ENCODE results near the gene NLGN1.
"Not testable (repeated sequence)": the region's sequence is repeated elsewhere in the genome, so short reads cannot be mapped to it uniquely, and the experiment has no call there.

The NLGN1 gene

DNA sequence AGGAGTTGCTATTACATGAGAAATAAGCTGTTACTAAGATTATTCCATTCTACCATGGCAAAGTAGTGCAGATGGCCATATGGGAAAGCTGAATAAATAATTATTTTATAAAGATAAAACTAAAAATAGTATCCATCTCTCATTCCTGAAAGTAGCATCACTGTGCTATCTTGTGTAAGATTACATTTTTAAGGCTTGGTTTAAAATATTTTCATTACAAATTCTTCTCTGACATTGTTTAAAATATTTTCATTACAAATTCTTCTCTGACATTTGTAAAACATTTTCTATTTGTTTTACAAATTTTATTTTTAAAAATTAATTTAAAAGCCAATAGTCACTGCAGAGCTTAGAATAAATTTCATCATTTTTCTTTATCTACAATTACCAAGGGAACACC is 796.1 kb downstream of the NLGN1 start:
- DNase-seq: no peak

DNA sequence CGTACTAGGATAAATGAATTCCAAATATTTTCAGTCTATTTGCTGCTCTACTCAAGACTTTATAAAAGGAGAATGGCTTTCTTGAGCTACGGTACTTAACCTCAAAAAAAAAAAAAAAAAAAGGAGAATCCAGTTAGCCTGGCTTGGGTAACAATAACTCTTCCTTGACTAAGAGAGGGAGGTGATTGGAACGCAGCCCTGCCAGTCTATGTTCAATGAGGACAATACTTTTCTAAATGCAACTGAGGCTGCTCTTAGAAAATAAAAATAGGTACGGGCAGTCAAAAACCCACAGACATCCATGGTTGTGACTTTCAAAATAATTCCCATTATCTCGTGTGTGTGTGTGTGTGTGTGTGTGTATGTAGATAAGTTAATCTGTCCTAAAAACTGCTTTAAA is 799.9 kb downstream of the NLGN1 start:
- DNase-seq: no peak

DNA sequence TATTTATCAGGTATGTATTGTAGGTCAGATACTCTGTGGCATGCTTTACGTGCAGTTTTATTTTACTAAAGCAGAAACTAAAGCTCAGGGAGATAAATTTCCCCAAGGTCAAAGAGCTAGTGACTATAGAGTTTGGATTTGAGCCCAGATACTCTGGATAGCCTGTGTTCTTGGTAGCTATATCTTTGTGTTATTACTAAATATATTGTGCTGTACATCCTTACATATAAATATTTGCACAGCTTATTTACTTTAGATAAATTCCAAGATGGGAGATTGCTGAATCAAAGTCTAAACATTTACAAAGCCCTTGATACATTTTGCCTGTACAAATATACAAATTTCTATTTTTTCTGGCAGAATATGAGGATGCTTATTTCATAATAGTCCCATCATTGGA is 800.7 kb downstream of the NLGN1 start:
- no peak for DNase-seq

DNA sequence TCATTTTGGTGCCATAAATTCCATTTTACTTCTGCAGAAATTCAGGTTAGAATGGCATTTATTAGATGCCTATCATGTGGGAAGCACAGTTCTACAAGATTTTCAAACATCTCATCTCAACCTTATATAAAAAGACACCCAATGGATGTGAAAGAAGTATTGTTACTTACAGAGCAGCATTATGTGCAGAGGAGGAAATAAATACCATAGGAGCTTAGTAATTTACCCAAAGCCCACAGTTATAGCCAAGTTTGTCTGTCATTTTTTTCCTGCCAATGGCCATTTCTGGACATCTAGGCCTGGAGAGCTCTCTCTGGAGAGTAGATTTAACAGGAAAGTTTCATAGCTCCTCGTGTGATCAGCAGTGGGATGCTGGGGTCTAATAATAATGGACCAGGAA is 802.2 kb downstream of the NLGN1 start:
- no peak for DNase-seq

DNA sequence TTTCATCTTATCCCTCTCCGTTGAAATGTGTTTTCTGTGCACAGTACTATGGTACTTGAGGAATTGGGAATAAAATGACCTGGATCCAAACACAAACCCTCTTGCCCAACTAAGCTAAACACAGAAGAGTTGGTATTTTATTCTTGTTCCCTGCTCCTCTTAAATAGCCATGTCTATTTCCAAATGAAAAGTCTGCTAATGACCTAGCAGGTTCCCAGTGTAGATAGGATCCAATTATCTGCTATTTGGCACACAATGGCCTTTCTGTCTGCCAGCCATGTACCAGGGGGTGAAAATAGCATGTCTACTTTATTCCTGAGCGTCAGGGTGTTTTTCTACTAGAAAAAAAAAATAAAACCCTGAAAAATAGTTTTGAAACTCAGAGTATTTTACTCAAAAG is 804.6 kb downstream of the NLGN1 start:
- no peak for DNase-seq

DNA sequence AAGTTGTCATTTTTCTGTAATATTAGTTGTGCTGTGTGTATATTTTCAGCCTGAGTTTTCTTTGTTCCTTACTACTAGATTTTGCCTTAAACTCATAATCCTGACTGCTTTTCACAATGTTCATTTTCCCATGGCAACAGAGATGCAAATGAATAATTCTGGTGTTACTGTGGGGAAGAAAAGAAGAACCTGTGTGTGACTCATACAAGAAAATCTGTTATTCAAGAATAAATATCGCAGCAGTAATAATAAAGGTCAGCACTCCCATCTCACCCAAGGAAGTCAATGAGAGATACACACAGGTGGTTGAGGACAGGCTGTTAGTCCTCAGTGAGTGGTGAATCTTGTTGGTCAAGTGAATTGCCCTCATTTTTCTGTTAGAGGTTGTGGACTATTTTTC is 805.0 kb downstream of the NLGN1 start:
- DNase-seq: no peak

DNA sequence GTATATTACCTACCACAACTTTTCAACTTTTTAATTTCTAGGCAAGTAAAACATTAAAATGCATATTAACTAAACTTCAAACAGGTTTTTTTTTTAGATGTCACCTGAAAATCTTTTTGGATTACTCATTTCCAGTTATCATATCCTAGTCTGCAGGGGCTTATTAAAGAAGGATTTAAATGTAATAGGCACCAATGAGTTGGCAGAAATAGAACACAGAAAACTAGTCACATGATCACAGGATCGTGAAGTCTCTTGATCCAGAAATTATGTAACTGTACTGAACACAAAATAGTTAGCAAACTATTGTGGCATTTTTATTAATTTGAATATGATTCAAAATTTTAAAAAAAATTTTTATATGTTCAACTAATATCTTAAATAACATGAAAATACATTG is 807.2 kb downstream of the NLGN1 start:
- no peak for DNase-seq

DNA sequence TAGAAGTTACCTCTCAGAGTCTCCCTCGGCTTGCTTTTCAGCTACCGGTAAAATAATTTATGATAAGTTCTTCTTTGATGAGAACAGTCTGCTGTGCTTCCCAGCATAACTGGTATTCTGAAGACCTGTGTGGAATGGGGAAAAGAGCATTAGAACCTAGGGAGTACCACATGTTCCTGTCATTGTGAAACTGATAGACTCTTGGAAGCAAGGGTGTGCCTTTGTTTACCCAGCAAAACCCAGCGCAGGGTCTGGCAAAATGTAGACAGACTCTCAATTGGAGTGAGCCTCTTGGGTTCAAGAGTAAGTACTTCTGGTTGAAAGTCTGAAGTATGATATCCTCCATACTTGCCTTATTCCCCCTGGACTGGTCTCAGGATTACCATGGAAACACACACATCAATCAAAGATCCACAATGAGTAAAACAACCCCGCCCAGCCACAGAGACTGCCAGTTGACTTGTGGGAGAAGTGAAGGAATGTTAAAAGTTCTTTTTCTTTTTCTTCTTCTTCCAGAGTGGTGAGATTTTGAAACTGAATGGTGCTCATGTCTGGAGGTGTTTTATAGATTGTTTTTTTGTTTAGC is 809.2 kb downstream of the NLGN1 start:
- no peak for DNase-seq

DNA sequence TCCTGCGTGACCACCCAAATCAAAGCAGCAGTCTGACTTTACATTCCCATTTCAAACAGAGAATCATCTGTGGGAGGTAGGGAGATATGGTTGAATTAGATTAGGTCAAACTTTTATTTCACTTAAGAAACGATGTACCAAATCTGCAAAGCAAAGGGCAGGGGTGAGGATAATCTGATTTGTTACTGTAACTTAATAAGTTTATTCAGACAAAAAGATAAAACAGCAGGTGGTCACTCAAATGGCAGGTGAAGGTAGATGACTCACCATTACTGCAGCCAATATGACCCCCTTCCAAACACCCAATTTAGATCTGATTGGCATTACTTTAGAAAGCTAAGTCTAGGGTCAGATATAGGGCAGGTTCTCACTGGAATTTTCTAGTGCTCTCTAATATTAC is 810.6 kb downstream of the NLGN1 start:
- no peak for DNase-seq

DNA sequence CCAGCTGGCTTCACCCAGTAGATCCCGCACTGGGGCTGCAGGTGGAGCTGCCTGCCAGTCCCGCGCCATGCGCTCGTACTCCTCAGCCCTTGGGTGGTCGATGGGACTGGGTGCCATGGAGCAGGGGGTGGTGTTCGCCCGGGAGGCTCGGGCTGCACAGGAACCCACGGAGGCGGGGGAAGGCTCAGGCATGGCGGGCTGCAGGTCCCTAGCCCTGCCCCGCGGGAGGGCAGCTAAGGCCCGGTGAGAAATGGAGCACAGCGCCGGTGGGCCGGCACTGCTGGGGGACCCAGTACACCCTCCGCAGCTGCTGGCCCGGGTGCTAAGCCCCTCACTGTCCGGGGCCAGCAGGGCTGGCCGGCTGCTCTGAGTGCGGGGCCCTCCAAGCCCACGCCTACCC is 814.4 kb downstream of the NLGN1 start:
- DNase-seq: not testable (repeated sequence)

DNA sequence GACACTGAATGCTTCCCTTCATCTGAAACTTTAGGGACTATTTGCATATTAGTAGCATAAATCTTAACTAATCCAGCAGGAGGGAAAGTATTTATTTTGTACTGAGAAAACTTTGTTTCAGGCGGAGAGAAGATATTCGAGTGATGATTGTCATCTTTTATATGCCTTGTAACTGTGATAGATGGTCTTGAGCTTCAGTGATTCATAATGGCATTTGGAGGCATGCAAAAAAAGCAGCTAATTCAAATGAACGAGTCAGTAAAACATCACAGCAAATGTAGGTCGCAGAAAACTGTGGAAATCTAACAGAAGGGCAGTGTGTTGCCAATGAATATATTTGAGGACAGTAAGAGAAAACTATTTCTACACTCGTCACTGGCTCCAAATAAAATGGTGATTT is 817.9 kb downstream of the NLGN1 start:
- DNase-seq: no peak

DNA sequence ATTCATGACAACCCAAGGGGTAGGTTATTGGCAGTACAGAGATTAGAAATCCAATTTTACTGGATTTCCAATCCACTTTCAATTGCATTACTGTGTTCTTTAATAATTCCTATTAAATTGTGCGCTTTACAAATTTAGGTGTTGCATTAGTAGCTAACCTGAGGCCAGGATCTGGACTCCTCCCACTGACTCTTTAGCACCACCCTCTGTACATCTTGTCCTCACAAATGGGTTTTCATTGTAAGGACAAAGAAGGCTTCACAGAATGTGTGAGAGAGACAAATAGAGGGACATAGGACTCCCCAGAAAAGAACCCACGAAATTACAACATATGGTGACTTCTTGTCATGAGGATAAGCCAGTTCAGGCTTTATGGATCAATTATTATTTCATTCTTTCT is 818.5 kb downstream of the NLGN1 start:
- no peak for DNase-seq

DNA sequence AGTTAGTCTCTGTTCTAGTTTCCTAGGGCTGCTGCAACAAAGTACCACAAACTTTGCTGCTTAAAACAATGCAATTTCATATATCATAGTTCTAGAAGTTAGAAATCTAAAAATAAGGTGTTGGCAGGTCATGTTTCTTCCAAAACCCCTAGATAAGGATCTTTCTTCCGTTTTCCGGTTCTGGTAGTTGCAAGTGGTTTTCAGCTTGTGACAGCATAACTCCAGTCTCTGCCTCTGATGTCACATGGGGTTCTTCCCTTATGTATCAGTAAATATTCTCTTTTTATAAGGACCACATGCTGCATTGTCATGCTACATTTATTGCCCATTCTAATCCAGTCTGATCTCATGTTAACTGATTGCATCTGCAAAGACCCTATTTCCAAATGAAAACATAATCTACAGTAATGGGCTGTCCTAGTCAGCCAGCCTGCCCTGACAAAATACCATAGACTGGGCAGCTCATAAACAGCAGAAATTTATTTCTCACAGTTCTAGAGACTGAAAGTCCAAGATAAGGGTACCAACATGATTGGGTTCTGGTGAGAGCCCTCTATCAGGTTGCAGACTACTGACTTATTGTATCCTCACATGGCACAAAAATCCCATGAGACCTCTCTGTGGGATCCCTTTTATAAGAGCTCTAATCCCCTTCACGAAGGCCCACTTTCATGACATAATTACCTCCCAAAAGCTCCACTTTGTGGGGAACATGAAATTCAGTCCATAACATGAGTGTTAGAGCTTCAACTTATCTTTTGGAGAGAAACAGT is 819.6 kb downstream of the NLGN1 start:
- DNase-seq: no peak

DNA sequence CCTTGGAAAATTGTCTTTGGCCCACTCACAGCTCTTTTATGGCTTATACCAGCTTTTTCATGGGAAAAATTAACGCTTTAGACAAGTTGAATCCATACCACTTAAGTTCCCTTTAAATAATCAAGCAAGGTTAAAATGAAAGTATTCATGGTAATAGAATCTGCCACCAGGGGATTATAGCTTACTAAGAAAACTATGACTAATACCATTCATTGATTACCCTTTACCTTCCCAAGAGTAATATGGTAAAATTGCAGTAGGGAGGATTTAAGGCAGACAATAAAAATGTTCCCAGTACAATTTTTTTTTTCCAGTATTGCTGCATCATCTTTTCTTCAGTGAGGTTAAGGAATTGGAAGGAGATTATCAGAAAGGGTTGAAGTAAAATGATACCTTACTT is 820.5 kb downstream of the NLGN1 start:
- DNase-seq: no peak

DNA sequence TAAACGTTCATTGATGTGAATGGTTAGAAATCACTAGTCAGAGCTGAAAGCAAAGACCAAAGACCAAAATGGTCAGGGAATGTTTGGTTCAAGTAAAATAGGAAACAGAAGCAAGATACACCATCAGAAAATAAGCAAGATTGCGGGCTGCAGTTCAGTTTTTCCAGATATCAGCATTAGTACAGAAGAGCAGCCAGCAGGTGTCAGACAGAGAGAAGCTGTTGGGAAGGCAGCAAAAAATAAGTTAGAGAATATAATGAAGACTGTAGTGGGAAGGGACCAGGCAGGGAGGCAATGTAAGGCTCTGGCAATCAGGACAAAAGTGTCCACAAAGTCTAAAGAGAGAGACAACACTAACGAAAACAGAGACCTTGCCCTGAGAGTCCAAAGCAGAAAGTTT is 822.2 kb downstream of the NLGN1 start:
- no peak for DNase-seq

DNA sequence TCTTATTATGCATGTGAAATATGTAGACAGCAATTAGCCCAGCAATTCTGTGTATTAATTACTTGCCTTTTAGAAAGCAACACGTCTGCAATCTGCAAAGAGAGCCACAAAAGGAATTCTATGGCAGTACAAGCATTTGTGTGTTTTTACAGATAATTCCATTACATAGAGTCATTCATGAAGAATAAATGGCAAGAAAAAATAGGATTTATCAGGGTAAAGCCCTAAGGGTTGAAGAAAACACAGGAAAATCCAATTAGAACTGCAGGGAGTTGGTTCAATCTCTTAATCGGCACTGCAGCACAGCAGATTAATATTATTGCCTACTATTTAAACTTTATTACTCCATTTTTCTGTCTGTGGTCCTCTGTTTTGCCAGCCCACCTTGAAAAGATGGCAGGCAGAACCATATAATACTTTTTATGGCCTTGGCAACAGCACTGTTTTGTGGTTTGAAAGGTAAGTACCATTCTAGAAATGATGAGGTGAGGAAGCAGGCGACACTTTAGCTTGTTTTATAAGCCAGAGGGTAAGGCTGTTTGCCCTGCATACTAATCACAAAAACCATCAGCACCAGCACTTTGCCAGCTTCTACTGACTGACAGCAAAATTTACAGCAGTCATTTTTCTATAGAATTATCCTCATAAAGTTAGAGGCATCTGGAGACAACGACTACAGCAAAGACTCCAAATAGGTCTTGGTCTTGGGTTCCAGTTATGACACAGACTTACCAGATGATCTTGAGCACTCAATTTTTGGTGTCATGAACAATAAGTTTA is 823.4 kb downstream of the NLGN1 start:
- no peak for DNase-seq

DNA sequence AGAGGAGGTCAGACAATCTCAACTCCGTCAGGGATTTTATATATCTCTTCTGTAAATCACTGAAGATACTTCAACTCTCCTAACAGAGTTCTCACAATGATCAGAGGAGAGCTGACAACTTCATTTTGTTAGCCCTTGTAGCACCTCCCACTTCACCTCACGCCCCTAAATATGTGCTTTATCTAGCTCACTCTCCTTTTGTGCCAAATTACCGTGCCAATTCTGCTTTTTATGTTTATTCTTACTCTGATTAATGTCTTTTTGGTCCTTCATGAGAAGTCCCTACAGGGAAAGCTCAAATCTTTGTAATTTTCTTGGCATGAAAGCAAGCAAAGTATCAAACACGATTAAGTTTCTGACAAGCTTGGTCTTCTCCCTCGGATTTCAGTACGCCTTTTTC is 825.5 kb downstream of the NLGN1 start:
- no peak for DNase-seq

DNA sequence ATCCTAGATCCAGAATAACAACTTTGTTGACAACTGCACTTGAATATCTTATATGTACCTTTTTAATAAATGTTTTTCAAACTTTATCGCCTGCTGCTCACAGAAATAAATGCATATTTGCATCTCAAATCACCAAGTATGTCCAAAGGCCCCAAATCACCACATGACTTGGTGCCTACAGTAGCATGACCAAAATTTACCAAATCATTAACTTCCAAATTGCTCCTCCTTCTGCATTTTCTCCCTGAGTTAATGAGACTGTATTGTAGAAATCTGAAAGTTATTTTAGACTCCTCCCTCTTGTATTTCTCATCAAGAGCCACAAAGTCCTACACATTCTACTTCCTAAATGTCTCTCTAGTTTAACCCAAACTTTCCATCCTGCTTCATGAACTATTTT is 826.1 kb downstream of the NLGN1 start:
- DNase-seq: no peak

DNA sequence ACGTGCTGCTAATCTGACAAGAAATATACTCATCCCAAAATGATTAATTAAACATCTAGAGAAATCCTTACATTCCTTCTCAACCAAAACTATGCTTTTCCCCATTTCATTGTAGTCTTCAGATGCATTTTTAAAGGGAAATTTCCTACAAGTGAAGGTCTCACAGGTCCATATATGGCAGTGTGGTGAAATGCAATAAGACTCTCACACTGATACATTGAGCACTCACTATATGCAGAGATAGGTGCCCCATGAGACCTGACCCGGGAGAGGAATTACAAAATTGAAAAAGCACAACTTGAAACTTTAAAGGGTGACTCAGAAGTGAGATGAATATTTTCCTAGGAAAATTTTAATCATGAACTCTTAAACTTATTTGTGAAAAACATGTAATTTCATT is 832.4 kb downstream of the NLGN1 start:
- DNase-seq: no peak

DNA sequence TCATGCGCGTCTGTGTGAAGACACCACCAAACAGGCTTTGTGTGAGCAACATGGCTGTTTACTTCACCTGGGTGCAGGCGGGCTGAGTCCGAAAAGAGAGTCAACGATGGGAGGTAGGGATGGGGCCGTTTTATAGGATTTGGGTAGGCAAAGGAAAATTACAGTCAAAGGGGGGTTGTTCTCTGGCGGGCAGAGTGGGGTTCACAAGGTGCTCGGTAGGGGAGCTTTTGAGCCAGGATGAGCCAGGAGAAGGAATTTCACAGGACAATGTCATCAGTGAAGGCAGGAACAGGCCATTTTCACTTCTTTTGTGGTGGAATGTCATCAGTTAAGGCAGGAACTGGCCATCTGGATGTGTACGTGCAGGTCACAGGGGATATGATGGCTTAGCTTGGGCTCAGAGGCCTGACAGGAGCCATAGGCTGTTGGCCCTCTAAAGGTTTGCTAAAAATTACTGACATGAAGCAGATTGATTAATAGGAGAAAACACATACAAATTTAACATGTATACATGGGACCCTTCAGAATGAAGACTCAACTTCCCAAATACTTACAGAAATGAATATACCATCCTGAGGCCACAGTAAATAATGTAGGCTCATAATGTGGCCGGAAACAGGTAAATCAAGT is 834.6 kb downstream of the NLGN1 start:
- DNase-seq: not testable (repeated sequence)

DNA sequence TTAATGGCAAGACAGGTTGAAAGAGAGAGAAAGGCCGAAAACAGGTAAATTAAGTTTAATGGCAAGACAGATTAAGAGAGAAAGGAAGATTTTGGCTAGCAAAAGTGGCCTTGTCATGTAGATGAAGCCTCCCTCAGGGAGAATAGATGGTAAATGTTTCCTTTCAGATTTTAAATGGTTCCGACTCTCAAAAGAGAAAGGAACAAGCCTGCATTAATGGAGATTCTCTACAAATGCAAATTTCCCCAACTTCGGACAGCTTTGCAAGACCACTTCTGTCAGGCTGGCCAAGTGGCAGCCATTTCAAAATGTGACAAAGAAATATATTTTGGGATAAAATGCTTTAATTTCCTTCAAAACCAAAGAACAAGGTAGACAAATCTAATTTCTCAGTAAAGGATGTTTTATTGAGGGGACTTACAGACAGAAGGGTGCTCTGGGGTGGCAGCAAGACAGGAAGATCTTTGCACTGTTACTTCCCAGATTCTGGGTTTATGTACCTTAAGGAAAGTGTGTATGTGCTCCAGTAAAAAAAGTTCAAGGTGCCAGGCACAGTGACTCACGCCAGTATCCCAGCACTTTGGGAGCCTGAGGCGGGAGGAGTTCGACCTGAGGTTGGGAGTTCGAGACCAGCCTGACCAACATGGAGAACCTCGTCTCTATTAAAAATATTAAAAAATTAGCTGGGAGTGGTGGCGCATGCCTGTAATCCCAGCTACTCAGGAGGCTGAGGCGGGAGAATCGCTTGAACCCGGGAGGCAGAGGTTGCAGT is 835.3 kb downstream of the NLGN1 start:
- DNase-seq: no peak

DNA sequence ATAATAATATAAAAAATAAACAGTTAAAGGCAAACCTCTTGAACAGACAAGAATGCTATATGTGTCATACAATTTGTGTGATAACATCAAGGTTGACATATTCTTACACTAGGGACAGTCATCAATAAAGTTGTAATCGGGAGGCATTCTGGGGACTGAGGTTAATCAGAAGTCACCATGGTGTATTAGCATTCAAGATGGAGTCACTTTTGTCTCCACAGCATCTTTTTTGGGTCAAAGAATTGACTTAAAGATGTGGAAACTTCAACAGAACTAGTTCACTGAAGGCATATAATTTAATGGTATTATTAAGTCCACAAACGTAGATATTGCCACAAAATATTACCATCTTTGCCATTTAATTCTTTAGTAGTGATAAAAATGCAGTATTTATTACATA is 836.0 kb downstream of the NLGN1 start:
- no peak for DNase-seq
